ENCODE results near the gene OTOP3.

DNA sequence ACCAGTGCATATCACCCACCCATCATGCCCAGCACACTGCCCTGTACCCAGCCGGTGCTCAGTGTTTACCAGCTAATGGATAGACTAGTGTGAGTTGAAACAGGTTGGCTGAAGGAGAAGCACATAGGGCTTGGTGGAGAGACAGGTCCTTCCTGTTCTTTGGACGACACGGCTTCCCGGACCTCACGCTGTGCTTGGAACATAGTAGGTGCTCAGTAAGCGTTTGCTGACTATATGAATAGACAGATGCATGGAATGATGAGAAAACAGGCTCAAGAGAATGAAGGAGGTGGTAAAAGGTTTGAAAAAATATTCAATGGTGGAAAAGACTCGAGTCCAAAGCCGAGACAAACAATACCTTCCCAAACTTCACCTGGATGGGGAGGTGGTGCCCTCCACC lies 35.5 kb upstream of the OTOP3 start:
- no peak for TF ChIP-seq EZH2 (IDR thresholded peaks at IDR 0.05; ENCODE audit: borderline replicate concordance, low read length)
- TF ChIP-seq, protein P1, sequence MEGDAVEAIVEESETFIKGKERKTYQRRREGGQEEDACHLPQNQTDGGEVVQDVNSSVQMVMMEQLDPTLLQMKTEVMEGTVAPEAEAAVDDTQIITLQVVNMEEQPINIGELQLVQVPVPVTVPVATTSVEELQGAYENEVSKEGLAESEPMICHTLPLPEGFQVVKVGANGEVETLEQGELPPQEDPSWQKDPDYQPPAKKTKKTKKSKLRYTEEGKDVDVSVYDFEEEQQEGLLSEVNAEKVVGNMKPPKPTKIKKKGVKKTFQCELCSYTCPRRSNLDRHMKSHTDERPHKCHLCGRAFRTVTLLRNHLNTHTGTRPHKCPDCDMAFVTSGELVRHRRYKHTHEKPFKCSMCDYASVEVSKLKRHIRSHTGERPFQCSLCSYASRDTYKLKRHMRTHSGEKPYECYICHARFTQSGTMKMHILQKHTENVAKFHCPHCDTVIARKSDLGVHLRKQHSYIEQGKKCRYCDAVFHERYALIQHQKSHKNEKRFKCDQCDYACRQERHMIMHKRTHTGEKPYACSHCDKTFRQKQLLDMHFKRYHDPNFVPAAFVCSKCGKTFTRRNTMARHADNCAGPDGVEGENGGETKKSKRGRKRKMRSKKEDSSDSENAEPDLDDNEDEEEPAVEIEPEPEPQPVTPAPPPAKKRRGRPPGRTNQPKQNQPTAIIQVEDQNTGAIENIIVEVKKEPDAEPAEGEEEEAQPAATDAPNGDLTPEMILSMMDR (conservative IDR thresholded peaks at IDR 0.05 in 1 of 2, IDR thresholded peaks at IDR 0.05 in 1 of 2; ENCODE audit: extremely low read depth in 1 of 2, insufficient read depth in 1 of 2, low read depth in 1 of 2, low read length in 2 of 2), result no peak
